BJ (cell line): ENCODE results near the gene SETD1A. TPM values are rescaled to one million over a fixed set of nuclear protein-coding genes. Genes with fewer than 3 reads are reported as not detected.

Experiments
- CTCF ChIA-PET: fragments of 350-600 bp; formaldehyde crosslinking; extraction: SDS; loops from one replicate; lab custom pipeline; 2021; ENCODE audit warnings: antibody characterized with exemption, inconsistent platforms; lab: Yijun Ruan, JAX
- POLR2A ChIA-PET: fragments of 300-600 bp; sonication (Branson Sonifier 250); formaldehyde crosslinking; extraction: SDS; loops from one replicate; lab custom pipeline; 2021; ENCODE audit warnings: antibody characterized with exemption; lab: Charles Lee
- DNase-seq: peaks from one replicate; pipeline ENCODE4 v3.0.0-alpha.2; 2011; ENCODE audit warnings: low read depth
- H3K27me3 ChIP-seq: 2 replicates; pipeline ENCODE4 v1.6.0; 2011; ENCODE audit warnings: low read length; ENCODE audit not compliant: control insufficient read depth, insufficient read depth
- H3K36me3 ChIP-seq: 2 replicates; pipeline ENCODE4 v1.5.1; 2011; ENCODE audit warnings: low read length; ENCODE audit not compliant: control insufficient read depth, insufficient read depth
- H3K4me3 ChIP-seq: 2 replicates; pipeline ENCODE4 v1.5.1; 2011; ENCODE audit warnings: low read depth, mild to moderate bottlenecking, control low read depth, low read length
- CTCF ChIP-seq: IDR thresholded peaks from 2 replicates; pipeline ENCODE4 v1.5.1; 2011; ENCODE audit warnings: low read depth, mild to moderate bottlenecking, control low read depth, inconsistent platforms, low read length, moderate library complexity; ENCODE audit not compliant: insufficient read depth
- polyA plus RNA-seq: library from polyadenylated mRNA; depleted of rRNA; stranded (reverse); fragments of >200 nt; gene quantifications from 2 replicates; pipeline ENCODE4 v1.2.3, GENCODE V29; 2011

Gene SETD1A
- polyA plus RNA-seq, 1 experiment: 1.4 TPM

- no peak for TF ChIP-seq CTCF
- Histone ChIP-seq H3K36me3 (peaks cover 19% of the 10 kb centered on the region), H3K4me3 (no peak overlapping the region), H3K27me3 (no peaks in the 10 kb centered on the region)
- ChIA-PET CTCF (interaction anchor here (1.1 kb wide), 1 partner anchor 108 kb away, joined by 4 read pairs; no protein-coding TSS in a partner anchor), POLR2A (no interaction called here)
- DNase-seq: no peak
Observed at GRCh38 chr16:30946671-30947540, 10.6 kb upstream of the SETD1A start.

- Histone ChIP-seq H3K4me3 (no peak overlapping the region), H3K36me3 (peaks cover 15% of the 10 kb centered on the region), H3K27me3 (no peaks in the 10 kb centered on the region)
- CTCF ChIA-PET: interaction anchor here (1.1 kb wide), 1 partner anchor 108 kb away, joined by 4 read pairs; no protein-coding TSS in a partner anchor
- POLR2A ChIA-PET: no interaction called here
- TF ChIP-seq CTCF: no peak
- no peak for DNase-seq
Observed at GRCh38 chr16:30947541-30947858, 10.1 kb upstream of the SETD1A start.

- no peak for TF ChIP-seq CTCF
- POLR2A ChIA-PET: no interaction called here
- peak overlapping the region; percentile 90 for H3K4me3 ChIP-seq
- peaks cover 12% of the 10 kb centered on the region for H3K36me3 ChIP-seq
- H3K27me3 ChIP-seq: no peaks in the 10 kb centered on the region
- peak; percentile 87 for DNase-seq
- CTCF ChIA-PET: interaction anchor here (1.1 kb wide), 1 partner anchor 109 kb away, joined by 4 read pairs; no protein-coding TSS in a partner anchor
Observed at GRCh38 chr16:30947859-30948666, 9.5 kb upstream of the SETD1A start.

- TF ChIP-seq CTCF: no peak
- ChIA-PET POLR2A (no interaction called here), CTCF (no interaction called here)
- no peak for DNase-seq
- Histone ChIP-seq H3K27me3 (no peaks in the 10 kb centered on the region), H3K36me3 (peaks cover 10% of the 10 kb centered on the region), H3K4me3 (peak within 1 kb of the TSS; percentile 90)
Observed at GRCh38 chr16:30948667-30949649, 8.6 kb upstream of the SETD1A start, which contains the start of gene ORAI3. Gene ORAI3 (plus strand): TSS chr16:30949068. CDS start chr16:30949290, 222 bp downstream.
